Esophagus muscularis mucosa (tissue), 4 donors: Measurements from ENCODE around the gene EEF2.
"Not testable (repeated sequence)": the region's sequence is repeated elsewhere in the genome, so short reads cannot be mapped to it uniquely, and the experiment has no call there.

ENCODE experiments used
- EP300 ChIP-seq: sonication (generic); formaldehyde crosslinking; IDR thresholded peaks from one replicate; pipeline ENCODE4 v1.6.1; 2017; ENCODE audit warnings: antibody characterized with exemption
- POLR2A ChIP-seq: fragments of 450-650 bp; IDR thresholded peaks from one replicate; pipeline ENCODE4 v1.6.1; 2017; ENCODE audit warnings: antibody characterized with exemption, moderate library complexity, mild to moderate bottlenecking, low read depth
- POLR2AphosphoS5 ChIP-seq, 2 donors: sonication (generic); formaldehyde crosslinking; IDR thresholded peaks; one replicate each; pipeline ENCODE4 v1.6.1; 2017; ENCODE audit warnings: antibody characterized with exemption in 2 of 2
- TF ChIP-seq, protein P1 (sequence below), 3 experiments: fragments of 200-600 bp in 2 of 3; fragments of 450-650 bp in 1 of 3; sonication (generic) in 2 of 3; IDR thresholded peaks; one replicate each; pipeline ENCODE4 v1.5.1; 2017 to 2019; ENCODE audit warnings: antibody characterized with exemption in 3 of 3, mild to moderate bottlenecking in 2 of 3, moderate library complexity in 1 of 3

DNA sequence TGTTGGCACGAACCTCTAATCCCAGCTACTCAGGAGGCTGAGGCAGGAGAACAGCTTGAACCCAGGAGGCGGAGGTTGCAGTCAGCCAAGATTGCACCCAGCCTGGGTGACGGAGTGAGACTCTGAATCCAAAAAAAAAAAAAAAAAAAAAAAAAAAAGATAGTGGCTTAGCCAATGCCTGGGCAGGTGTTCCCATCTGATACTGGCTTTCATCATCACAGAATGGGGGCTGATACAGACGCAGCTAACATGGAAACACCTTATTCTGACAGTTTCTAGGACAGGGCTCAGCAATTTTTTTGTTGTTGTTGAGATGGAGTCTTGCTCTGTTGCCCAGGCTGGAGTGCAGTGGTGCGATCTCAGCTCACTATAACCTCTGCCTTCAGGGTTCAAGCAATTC, 15.5 kb upstream of the EEF2 start:
- TF ChIP-seq, protein P1, sequence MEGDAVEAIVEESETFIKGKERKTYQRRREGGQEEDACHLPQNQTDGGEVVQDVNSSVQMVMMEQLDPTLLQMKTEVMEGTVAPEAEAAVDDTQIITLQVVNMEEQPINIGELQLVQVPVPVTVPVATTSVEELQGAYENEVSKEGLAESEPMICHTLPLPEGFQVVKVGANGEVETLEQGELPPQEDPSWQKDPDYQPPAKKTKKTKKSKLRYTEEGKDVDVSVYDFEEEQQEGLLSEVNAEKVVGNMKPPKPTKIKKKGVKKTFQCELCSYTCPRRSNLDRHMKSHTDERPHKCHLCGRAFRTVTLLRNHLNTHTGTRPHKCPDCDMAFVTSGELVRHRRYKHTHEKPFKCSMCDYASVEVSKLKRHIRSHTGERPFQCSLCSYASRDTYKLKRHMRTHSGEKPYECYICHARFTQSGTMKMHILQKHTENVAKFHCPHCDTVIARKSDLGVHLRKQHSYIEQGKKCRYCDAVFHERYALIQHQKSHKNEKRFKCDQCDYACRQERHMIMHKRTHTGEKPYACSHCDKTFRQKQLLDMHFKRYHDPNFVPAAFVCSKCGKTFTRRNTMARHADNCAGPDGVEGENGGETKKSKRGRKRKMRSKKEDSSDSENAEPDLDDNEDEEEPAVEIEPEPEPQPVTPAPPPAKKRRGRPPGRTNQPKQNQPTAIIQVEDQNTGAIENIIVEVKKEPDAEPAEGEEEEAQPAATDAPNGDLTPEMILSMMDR (IDR thresholded peaks at IDR 0.05): not testable (repeated sequence)
- not testable (repeated sequence) for TF ChIP-seq POLR2A; POLR2AphosphoS5 (IDR thresholded peaks at IDR 0.05); EP300
